Activated CD4-positive, alpha-beta T cell treated with anti-CD3 and anti-CD28 coated beads for 36 hours (primary cell): Measurements from ENCODE around the gene RNF125. TPM values are rescaled to one million over a fixed set of nuclear protein-coding genes. Genes with fewer than 3 reads are reported as not detected.
"Not testable (repeated sequence)": the region's sequence is repeated elsewhere in the genome, so short reads cannot be mapped to it uniquely, and the experiment has no call there.

Source experiments
- ATAC-seq: fragments of 200-7000 bp; cut with Tn5 transposase; one replicate; pipeline ENCODE4 v1.10.0; 2021; ENCODE audit warnings: mild to moderate bottlenecking, moderate library complexity
- CTCF ChIA-PET: fragments of 350-600 bp; sonication (Branson Sonifier 250); formaldehyde crosslinking; loops from one replicate; lab custom pipeline; 2021; ENCODE audit warnings: antibody characterized with exemption; lab: Charles Lee
- POLR2A ChIA-PET: fragments of 350-600 bp; sonication (Branson Sonifier 250); formaldehyde crosslinking; loops from one replicate; lab custom pipeline; 2021; ENCODE audit warnings: antibody characterized with exemption, inconsistent platforms; lab: Charles Lee
- DNase-seq: peaks from one replicate; pipeline ENCODE4 v3.0.0-alpha.2; 2020
- H3K27ac Mint-ChIP-seq: one replicate; pipeline ENCODE4 v1.8.0; 2021; ENCODE audit warnings: mixed read lengths
- H3K27me3 Mint-ChIP-seq: one replicate; pipeline ENCODE4 v1.8.0; 2021; ENCODE audit warnings: mixed read lengths
- H3K36me3 Mint-ChIP-seq: one replicate; pipeline ENCODE4 v1.8.0; 2021; ENCODE audit warnings: low read depth, mixed read lengths
- H3K4me1 Mint-ChIP-seq: one replicate; pipeline ENCODE4 v1.8.0; 2021; ENCODE audit warnings: mixed read lengths
- H3K4me3 Mint-ChIP-seq: one replicate; pipeline ENCODE4 v1.8.0; 2021; ENCODE audit warnings: mild to moderate bottlenecking, moderate library complexity, mixed read lengths
- H3K9me3 Mint-ChIP-seq: one replicate; pipeline ENCODE4 v1.8.0; 2021; ENCODE audit warnings: low read depth, mixed read lengths
- intact Hi-C, 2 experiments: fragments of 100-400 bp; cut with DNase I in 1 of 2; cut with micrococcal nuclease in 1 of 2; formaldehyde crosslinking; loops; one replicate each; pipeline versions ENCODE4 v1.14.2 to v1.15.1; 2022 to 2024; cut with DNase I, micrococcal nuclease
- total RNA-seq, 2 experiments: library from RNA; stranded (reverse); gene quantifications; one replicate each; pipeline ENCODE4 v1.2.3, GENCODE V29; 2021

RNF125 gene
- total RNA-seq, 2 experiments from 2014 or later = 21.6 to 22.2 TPM

GRCh38 chr18:31996007-31996406, 22.6 kb upstream of the RNF125 start:
- POLR2A ChIA-PET = no interaction called here
- ATAC-seq (no peak), DNase-seq (no peak)
- H3K4me3 Mint-ChIP-seq = no peak overlapping the region
- H3K9me3 Mint-ChIP-seq = no peaks in the 10 kb centered on the region
- no peaks in the 10 kb centered on the region for H3K27me3 Mint-ChIP-seq
- no peaks in the 10 kb centered on the region for H3K36me3 Mint-ChIP-seq
- no peaks in the 10 kb centered on the region for H3K4me1 Mint-ChIP-seq
- CTCF ChIA-PET = no interaction called here
- H3K27ac Mint-ChIP-seq = no peak overlapping the region
- intact Hi-C loops = no loop called here

GRCh38 chr18:31998880-31999412, 19.7 kb upstream of the RNF125 start:
- no peak overlapping the region for H3K4me3 Mint-ChIP-seq
- ChIA-PET CTCF (interaction anchor here (1.6 kb wide), 1 partner anchor 22 kb away, joined by 5 read pairs; no protein-coding TSS in a partner anchor), POLR2A (no interaction called here)
- DNase-seq (no peak), ATAC-seq (no peak)
- no peak overlapping the region for H3K27ac Mint-ChIP-seq
- H3K4me1 Mint-ChIP-seq = no peaks in the 10 kb centered on the region
- no peaks in the 10 kb centered on the region for H3K9me3 Mint-ChIP-seq
- intact Hi-C loops = no loop called here
- no peaks in the 10 kb centered on the region for H3K36me3 Mint-ChIP-seq
- H3K27me3 Mint-ChIP-seq = no peaks in the 10 kb centered on the region

- H3K4me1 Mint-ChIP-seq, H3K27ac Mint-ChIP-seq, H3K27me3 Mint-ChIP-seq, ATAC-seq, intact Hi-C loops, DNase-seq, POLR2A ChIA-PET, H3K9me3 Mint-ChIP-seq, H3K4me3 Mint-ChIP-seq, CTCF ChIA-PET, H3K36me3 Mint-ChIP-seq: not testable (repeated sequence)
Observed at GRCh38 chr18:32001141-32001540, 17.5 kb upstream of the RNF125 start.

GRCh38 chr18:32003822-32004221, 14.8 kb upstream of the RNF125 start:
- H3K9me3 Mint-ChIP-seq, ATAC-seq, H3K36me3 Mint-ChIP-seq, DNase-seq, H3K27ac Mint-ChIP-seq, H3K4me1 Mint-ChIP-seq, POLR2A ChIA-PET, intact Hi-C loops, H3K27me3 Mint-ChIP-seq, H3K4me3 Mint-ChIP-seq: not testable (repeated sequence)
- CTCF ChIA-PET = interaction anchor here (0.6 kb wide), 1 partner anchor 79 kb away, joined by 3 read pairs; no protein-coding TSS in a partner anchor

GRCh38 chr18:32010124-32010721, 8.4 kb upstream of the RNF125 start:
- no peaks in the 10 kb centered on the region for H3K9me3 Mint-ChIP-seq
- POLR2A ChIA-PET = no interaction called here
- H3K4me1 Mint-ChIP-seq = peaks cover 8% of the 10 kb centered on the region
- H3K27me3 Mint-ChIP-seq = no peaks in the 10 kb centered on the region
- DNase-seq (peak; percentile 17), ATAC-seq (peak; percentile 33)
- H3K27ac Mint-ChIP-seq = no peak overlapping the region
- H3K4me3 Mint-ChIP-seq = no peak overlapping the region
- intact Hi-C loops = no loop called here
- CTCF ChIA-PET = interaction anchor here (0.9 to 1.0 kb wide), 2 partner anchors 23 to 62 kb away, joined by 4 read pairs; no protein-coding TSS in a partner anchor
- no peaks in the 10 kb centered on the region for H3K36me3 Mint-ChIP-seq

- Mint-ChIP-seq H3K27ac (no peak overlapping the region), H3K36me3 (no peaks in the 10 kb centered on the region), H3K4me3 (no peak overlapping the region), H3K27me3 (no peaks in the 10 kb centered on the region), H3K9me3 (no peaks in the 10 kb centered on the region), H3K4me1 (peaks cover 14% of the 10 kb centered on the region)
- DNase-seq (no peak), ATAC-seq (no peak)
- ChIA-PET CTCF (interaction anchor here (1.0 kb wide), 1 partner anchor 24 kb away, joined by 4 read pairs; no protein-coding TSS in a partner anchor), POLR2A (interaction anchor here (0.6 kb wide), 1 partner anchor 243 kb away, joined by 3 read pairs; no protein-coding TSS in a partner anchor)
- intact Hi-C loops = no loop called here
Observed at GRCh38 chr18:32011193-32011592, 7.4 kb upstream of the RNF125 start.

GRCh38 chr18:32019251-32019948, 775 bp downstream of the RNF125 start:
- DNase-seq (peak; percentile 67), ATAC-seq (peak; percentile 11)
- no peaks in the 10 kb centered on the region for H3K27me3 Mint-ChIP-seq
- peaks cover 1% of the 10 kb centered on the region for H3K36me3 Mint-ChIP-seq
- intact Hi-C loops = loop anchor here (2.0 to 5.0 kb wide), 6 partner anchors 17 to 513 kb away; no protein-coding TSS in a partner anchor
- H3K4me1 Mint-ChIP-seq = peaks cover 42% of the 10 kb centered on the region
- ChIA-PET POLR2A (interaction anchor here (0.7 to 2.1 kb wide), 8 partner anchors 12 to 198 kb away, joined by 3 to 17 read pairs (median 6); partner anchors contain the start of genes RNF138 and TRAPPC8), CTCF (interaction anchor here (0.7 to 2.3 kb wide), 10 partner anchors 10 to 78 kb away, joined by 3 to 13 read pairs (median 6); partner anchors contain the start of gene TRAPPC8)
- H3K27ac Mint-ChIP-seq = peak overlapping the region; percentile 94
- H3K4me3 Mint-ChIP-seq = peak overlapping the region; percentile 90
- H3K9me3 Mint-ChIP-seq = no peaks in the 10 kb centered on the region

GRCh38 chr18:32019949-32020625, 1.5 kb downstream of the RNF125 start:
- ChIA-PET CTCF (interaction anchor here (0.7 to 2.3 kb wide), 6 partner anchors 9 to 77 kb away, joined by 3 to 13 read pairs (median 5); no protein-coding TSS in a partner anchor), POLR2A (interaction anchor here (0.7 to 2.1 kb wide), 5 partner anchors 12 to 199 kb away, joined by 3 to 17 read pairs (median 4); partner anchors contain the start of gene RNF138)
- intact Hi-C loops = loop anchor here (2.0 to 5.0 kb wide), 6 partner anchors 17 to 512 kb away; no protein-coding TSS in a partner anchor
- not testable (repeated sequence) for H3K9me3 Mint-ChIP-seq, H3K36me3 Mint-ChIP-seq, H3K27me3 Mint-ChIP-seq
- Mint-ChIP-seq H3K4me3 (peak overlapping the region; percentile 90), H3K4me1 (peaks cover 45% of the 10 kb centered on the region), H3K27ac (peak overlapping the region; percentile 94)
- ATAC-seq (peak; percentile 37), DNase-seq (peak; percentile 79)

GRCh38 chr18:32021756-32022564, 3.3 kb downstream of the RNF125 start:
- H3K4me1 Mint-ChIP-seq = peaks cover 54% of the 10 kb centered on the region

GRCh38 chr18:32025744-32026143, 7.1 kb downstream of the RNF125 start:
- no peak for DNase-seq
- Mint-ChIP-seq H3K27ac (peak overlapping the region; percentile 68), H3K36me3 (peaks cover 24% of the 10 kb centered on the region), H3K9me3 (no peaks in the 10 kb centered on the region), H3K4me3 (peak overlapping the region; percentile 44), H3K4me1 (peaks cover 69% of the 10 kb centered on the region), H3K27me3 (no peaks in the 10 kb centered on the region)
- ATAC-seq = no peak
- POLR2A ChIA-PET = interaction anchor here (0.6 to 0.8 kb wide), 2 partner anchors 32 to 67 kb away, joined by 4 to 8 read pairs; no protein-coding TSS in a partner anchor
- CTCF ChIA-PET = interaction anchor here (0.9 to 1.7 kb wide), 4 partner anchors 12 to 154 kb away, joined by 3 to 7 read pairs (median 4); no protein-coding TSS in a partner anchor
- intact Hi-C loops = loop anchor here in 1 of 2 experiments (2.0 kb wide), 1 partner anchor 15 kb away; no protein-coding TSS in a partner anchor

More at GRCh38 chr18:32021756-32022564, 3.3 kb downstream of the RNF125 start:
- no peaks in the 10 kb centered on the region for H3K9me3 Mint-ChIP-seq
- H3K27me3 Mint-ChIP-seq = no peaks in the 10 kb centered on the region
- ATAC-seq (no peak), DNase-seq (no peak)
- intact Hi-C loops = no loop called here
- POLR2A ChIA-PET = interaction anchor here (1.6 kb wide), 1 partner anchor 74 kb away, joined by 8 read pairs; no protein-coding TSS in a partner anchor
- H3K36me3 Mint-ChIP-seq = peaks cover 9% of the 10 kb centered on the region
- CTCF ChIA-PET = interaction anchor here (0.8 to 2.8 kb wide), 9 partner anchors 15 to 202 kb away, joined by 3 to 7 read pairs (median 5); no protein-coding TSS in a partner anchor
- peak overlapping the region; percentile 26 for H3K4me3 Mint-ChIP-seq
- H3K27ac Mint-ChIP-seq = peak overlapping the region; percentile 21
